ENCODE measurements around the gene ATCAY.

Gene ATCAY

GRCh38 chr19:3880471-3881271 is at the start of gene ATCAY:
TSS of gene ATCAY (plus strand) at chr19:3880685. CDS start at chr19:3885768, 5,083 bp downstream.
- DNase-seq (ENCODE audit: low read depth in 2 of 2): no peak

GRCh38 chr19:3831601-3832000 is 48.9 kb upstream of the ATCAY start:
- DNase-seq (ENCODE audit: low read depth in 2 of 2): no peak

- DNase-seq (ENCODE audit: low read depth in 2 of 2): no peak
Observed at GRCh38 chr19:3832001-3832400, 48.5 kb upstream of the ATCAY start.

GRCh38 chr19:3833578-3834348 is 46.7 kb upstream of the ATCAY start:
- DNase-seq (ENCODE audit: low read depth in 2 of 2): no peak

- no peak for DNase-seq (ENCODE audit: low read depth in 2 of 2)
Observed at GRCh38 chr19:3834349-3835054, 46.0 kb upstream of the ATCAY start.

- no peak for DNase-seq (ENCODE audit: low read depth in 2 of 2)
Observed at GRCh38 chr19:3835055-3835435, 45.4 kb upstream of the ATCAY start.

- DNase-seq (ENCODE audit: low read depth in 2 of 2): no peak
Observed at GRCh38 chr19:3836887-3837286, 43.6 kb upstream of the ATCAY start.

GRCh38 chr19:3837332-3837731 is 43.2 kb upstream of the ATCAY start:
- DNase-seq (ENCODE audit: low read depth in 2 of 2): no peak

- DNase-seq (ENCODE audit: low read depth in 2 of 2): no peak
Observed at GRCh38 chr19:3837922-3838321, 42.6 kb upstream of the ATCAY start.

GRCh38 chr19:3838661-3839060 is 41.8 kb upstream of the ATCAY start:
- DNase-seq (ENCODE audit: low read depth in 2 of 2): no peak

- no peak for DNase-seq (ENCODE audit: low read depth in 2 of 2)
Observed at GRCh38 chr19:3839941-3840340, 40.5 kb upstream of the ATCAY start.

GRCh38 chr19:3840804-3841203 is 39.7 kb upstream of the ATCAY start:
- no peak for DNase-seq (ENCODE audit: low read depth in 2 of 2)

- no peak for DNase-seq (ENCODE audit: low read depth in 2 of 2)
Observed at GRCh38 chr19:3842948-3843347, 37.5 kb upstream of the ATCAY start.

- no peak for DNase-seq (ENCODE audit: low read depth in 2 of 2)
Observed at GRCh38 chr19:3844596-3844995, 35.9 kb upstream of the ATCAY start.

- no peak for DNase-seq (ENCODE audit: low read depth in 2 of 2)
Observed at GRCh38 chr19:3849092-3849491, 31.4 kb upstream of the ATCAY start.

- no peak for DNase-seq (ENCODE audit: low read depth in 2 of 2)
Observed at GRCh38 chr19:3849787-3850186, 30.7 kb upstream of the ATCAY start.

- DNase-seq (ENCODE audit: low read depth in 2 of 2): no peak
Observed at GRCh38 chr19:3850320-3850972, 30.0 kb upstream of the ATCAY start.

GRCh38 chr19:3851254-3852176 is 29.0 kb upstream of the ATCAY start:
- DNase-seq (ENCODE audit: low read depth in 2 of 2): no peak

GRCh38 chr19:3852177-3852511 is 28.3 kb upstream of the ATCAY start:
- no peak for DNase-seq (ENCODE audit: low read depth in 2 of 2)

GRCh38 chr19:3852614-3853254 is 27.8 kb upstream of the ATCAY start:
- DNase-seq (ENCODE audit: low read depth in 2 of 2): peak; percentile 6 to 17

- DNase-seq (ENCODE audit: low read depth in 2 of 2): no peak
Observed at GRCh38 chr19:3855320-3855719, 25.2 kb upstream of the ATCAY start.
